ENCODE results near the gene SIRPB2.

- TF ChIP-seq TAF1 (IDR thresholded peaks at IDR 0.05; ENCODE audit: low read depth), result no peak
- TF ChIP-seq REST (IDR thresholded peaks at IDR 0.05; ENCODE audit: low read depth), result no peak
Measured at GRCh38 chr20:1493536-1493935, 2.3 kb upstream of the SIRPB2 start.

Data from Ishikawa (cell line).